ENCODE measurements around the gene ZNF273. TPM values are rescaled to one million over a fixed set of nuclear protein-coding genes. Genes with fewer than 3 reads are reported as not detected.

Gene ZNF273
- total RNA-seq, result 2.1 and 3.0 TPM in 2 replicates

DNA sequence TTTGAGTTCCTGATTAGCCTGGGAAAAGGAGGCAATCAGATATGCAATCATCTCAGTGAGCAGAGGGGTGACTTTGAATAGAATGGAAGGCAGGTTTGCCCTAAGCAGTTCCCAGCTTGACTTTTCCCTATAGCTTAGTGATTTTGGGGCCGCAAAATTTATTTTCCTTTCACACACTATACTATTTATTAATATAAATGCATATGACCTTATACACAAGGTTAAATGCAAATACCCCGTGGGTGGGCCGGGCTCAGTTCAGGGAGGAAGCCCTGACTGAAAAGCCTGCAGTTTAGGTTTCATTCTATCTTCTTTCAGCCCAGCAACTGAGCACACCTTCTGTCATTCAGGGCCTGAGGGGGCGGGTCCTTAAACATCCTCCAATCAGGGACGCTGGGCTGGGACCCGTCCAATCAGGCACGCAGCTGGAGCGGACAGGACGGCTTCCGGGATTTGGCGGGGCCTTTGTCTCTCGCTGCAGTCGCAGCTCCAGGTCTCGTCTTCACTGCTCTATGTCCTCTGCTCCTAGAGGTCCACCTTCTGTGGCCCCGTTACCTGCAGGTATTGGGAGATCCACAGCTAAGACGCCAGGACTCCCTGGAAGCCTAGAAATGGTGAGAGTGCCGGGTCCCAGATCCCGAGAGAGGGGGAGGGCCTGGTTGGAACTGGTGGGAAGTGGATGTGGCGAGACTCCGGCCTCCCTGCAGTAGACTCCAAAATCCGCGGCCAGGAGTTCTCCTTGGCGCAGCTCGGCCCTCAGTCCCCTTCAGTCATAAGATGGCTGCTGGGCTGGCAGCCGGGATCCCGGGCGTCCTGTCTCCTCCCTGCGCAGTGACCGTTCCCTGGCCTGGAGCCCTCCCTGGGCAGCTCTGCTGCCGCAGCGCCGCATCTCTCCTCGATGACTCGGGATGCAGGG is at the start of gene ZNF273:
TSS of gene ZNF273 (plus strand) at position 468 of the 916 bp plus-strand sequence. CDS start at position 513, 45 bp downstream.

Other genes starting within 250 kb of the ZNF273 start
- gene ZNF107, start 237.1 kb upstream of the ZNF273 start, total RNA-seq, result 0.60 and 1.1 TPM in 2 replicates
- 2.1 and 4.7 TPM in 2 replicates for gene ZNF138, start 108.8 kb upstream of the ZNF273 start, total RNA-seq
- gene ZNF117, start 87.8 kb downstream of the ZNF273 start, total RNA-seq, result 2.7 and 4.7 TPM in 2 replicates
- gene ERV3-1, start 103.4 kb downstream of the ZNF273 start, total RNA-seq, result 6.5 and 8.2 TPM in 2 replicates

Data from bronchial smooth muscle cell (primary cell).